GM23338 (cell line): ENCODE measurements around the gene RFX4.

Experiments
- CREB1 ChIP-seq: fragments of 250-450 bp; sonication (Bioruptor Pico); IDR thresholded peaks from 2 replicates; pipeline ENCODE4 v1.5.0; 2020; ENCODE audit warnings: low read depth, mild to moderate bottlenecking, moderate library complexity
- CTCF ChIP-seq, 2 experiments: fragments of 200-600 bp in 1 of 2; sonication (generic) in 1 of 2; conservative IDR thresholded peaks; 2 replicates each; pipeline versions ENCODE4 v1.5.1 to v1.6.1; 2016 to 2017; ENCODE audit warnings: antibody characterized with exemption in 2 of 2, low read depth in 2 of 2, mild to moderate bottlenecking in 2 of 2, moderate library complexity in 1 of 2
- EZH2 ChIP-seq: fragments of 200-600 bp; sonication (generic); IDR thresholded peaks from one replicate; pipeline ENCODE4 v1.8.0; 2017; ENCODE audit warnings: antibody characterized with exemption, mild to moderate bottlenecking, low read depth; ENCODE audit not compliant: unreplicated experiment
- EZH2phosphoT487 ChIP-seq: fragments of 200-600 bp; sonication (generic); IDR thresholded peaks from one replicate; pipeline ENCODE4 v1.8.1; 2018; ENCODE audit warnings: antibody characterized with exemption; ENCODE audit not compliant: unreplicated experiment
- JUNB ChIP-seq: IDR thresholded peaks from one replicate; pipeline ENCODE4 v1.6.1; 2016; ENCODE audit warnings: antibody characterized with exemption; ENCODE audit not compliant: unreplicated experiment
- POLR2AphosphoS5 ChIP-seq: IDR thresholded peaks from 2 replicates; pipeline ENCODE4 v1.6.1; 2016; ENCODE audit warnings: antibody characterized with exemption, low read depth
- REST ChIP-seq: IDR thresholded peaks from one replicate; pipeline ENCODE4 v1.6.1; 2018; ENCODE audit warnings: antibody characterized with exemption; ENCODE audit not compliant: unreplicated experiment

DNA sequence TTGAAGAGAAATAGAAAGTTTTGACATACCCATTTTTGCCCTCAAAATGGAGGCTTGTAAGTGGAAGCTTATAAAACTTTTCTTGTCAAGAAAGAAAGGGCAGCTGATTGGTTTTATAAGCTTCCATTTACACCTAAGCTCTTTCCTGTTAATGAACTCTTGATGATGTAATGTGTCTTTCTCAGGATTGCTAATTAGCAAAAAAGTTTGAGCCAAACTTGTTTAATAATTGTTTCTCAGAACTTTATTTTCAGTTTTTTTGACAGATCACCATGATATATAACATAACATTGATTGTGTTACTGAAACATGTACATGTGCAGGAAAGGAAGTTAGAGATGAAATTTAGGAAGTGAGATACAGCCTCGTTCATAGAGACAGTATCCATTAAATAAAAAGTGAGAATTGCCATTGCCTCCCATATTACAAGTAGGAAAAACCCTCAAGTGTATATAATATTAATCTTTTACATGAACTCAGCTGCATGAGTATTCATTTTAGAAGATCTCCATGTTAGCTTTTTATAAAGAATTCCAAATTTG is 218.4 kb downstream of the RFX4 start:
- TF ChIP-seq REST = no peak
- no peak for TF ChIP-seq CTCF (conservative IDR thresholded peaks at IDR 0.05; ENCODE audit: low read depth in 2 of 2)
- TF ChIP-seq POLR2AphosphoS5 = no peak
- no peak for TF ChIP-seq EZH2phosphoT487
- no peak for TF ChIP-seq CREB1
- TF ChIP-seq JUNB = no peak
- no peak for TF ChIP-seq EZH2
